ENCODE results near the gene MAPKBP1.
"Not testable (repeated sequence)": the region's sequence is repeated elsewhere in the genome, so short reads cannot be mapped to it uniquely, and the experiment has no call there.

DNA sequence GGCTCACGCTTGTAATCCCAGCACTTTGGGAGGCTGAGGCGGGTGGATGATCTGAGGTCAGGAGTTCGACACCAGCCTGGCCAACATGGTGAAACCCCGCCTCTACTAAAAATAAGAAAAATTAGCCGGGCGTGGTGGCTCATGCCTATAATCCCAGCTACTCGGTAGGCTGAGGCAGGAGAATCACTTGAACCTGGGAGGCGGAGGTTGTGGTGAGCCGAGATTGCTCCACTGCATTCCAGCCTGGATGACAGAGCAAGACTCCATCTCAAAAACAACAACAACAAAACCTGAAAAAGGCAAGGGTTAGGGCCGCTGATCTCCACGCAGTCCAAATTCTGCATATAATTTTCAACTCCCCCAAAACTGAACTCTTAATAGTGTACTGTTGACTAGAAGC, 46.2 kb upstream of the MAPKBP1 start:
- TF ChIP-seq, protein P1, sequence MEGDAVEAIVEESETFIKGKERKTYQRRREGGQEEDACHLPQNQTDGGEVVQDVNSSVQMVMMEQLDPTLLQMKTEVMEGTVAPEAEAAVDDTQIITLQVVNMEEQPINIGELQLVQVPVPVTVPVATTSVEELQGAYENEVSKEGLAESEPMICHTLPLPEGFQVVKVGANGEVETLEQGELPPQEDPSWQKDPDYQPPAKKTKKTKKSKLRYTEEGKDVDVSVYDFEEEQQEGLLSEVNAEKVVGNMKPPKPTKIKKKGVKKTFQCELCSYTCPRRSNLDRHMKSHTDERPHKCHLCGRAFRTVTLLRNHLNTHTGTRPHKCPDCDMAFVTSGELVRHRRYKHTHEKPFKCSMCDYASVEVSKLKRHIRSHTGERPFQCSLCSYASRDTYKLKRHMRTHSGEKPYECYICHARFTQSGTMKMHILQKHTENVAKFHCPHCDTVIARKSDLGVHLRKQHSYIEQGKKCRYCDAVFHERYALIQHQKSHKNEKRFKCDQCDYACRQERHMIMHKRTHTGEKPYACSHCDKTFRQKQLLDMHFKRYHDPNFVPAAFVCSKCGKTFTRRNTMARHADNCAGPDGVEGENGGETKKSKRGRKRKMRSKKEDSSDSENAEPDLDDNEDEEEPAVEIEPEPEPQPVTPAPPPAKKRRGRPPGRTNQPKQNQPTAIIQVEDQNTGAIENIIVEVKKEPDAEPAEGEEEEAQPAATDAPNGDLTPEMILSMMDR (IDR thresholded peaks at IDR 0.05), result not testable (repeated sequence)
- TF ChIP-seq EP300 (IDR thresholded peaks at IDR 0.05), result not testable (repeated sequence)
